IMR-90 (cell line): ENCODE measurements around the gene IFNL1.

Source experiments
- CHD1 ChIP-seq: IDR thresholded peaks from 2 replicates; pipeline ENCODE4 v1.6.1; 2012; ENCODE audit warnings: low read depth, low read length, improper control_type of control experiment
- MXI1 ChIP-seq: IDR thresholded peaks from 2 replicates; pipeline ENCODE4 v1.6.1; 2012; ENCODE audit warnings: low read depth, mild to moderate bottlenecking, low read length, moderate library complexity, borderline replicate concordance
- POLR2A ChIP-seq: IDR thresholded peaks from 2 replicates; pipeline ENCODE4 v1.6.1; 2012; ENCODE audit warnings: mild to moderate bottlenecking, low read depth, low read length
- RAD21 ChIP-seq: IDR thresholded peaks from 2 replicates; pipeline ENCODE4 v1.6.1; 2012; ENCODE audit warnings: low read length, improper control_type of control experiment
- RCOR1 ChIP-seq: IDR thresholded peaks from 2 replicates; pipeline ENCODE4 v1.6.1; 2012; ENCODE audit warnings: mild to moderate bottlenecking, low read length, improper control_type of control experiment; ENCODE audit not compliant: insufficient replicate concordance
- SMC3 ChIP-seq: fragments of 150-350 bp; IDR thresholded peaks from 2 replicates; pipeline ENCODE4 v1.6.1; 2016; ENCODE audit warnings: low read depth, mild to moderate bottlenecking, antibody characterized with exemption, low read length, moderate library complexity
- TF ChIP-seq, protein P1 (sequence below): conservative IDR thresholded peaks from 2 replicates; pipeline ENCODE4 v1.5.1; 2012; ENCODE audit warnings: mild to moderate bottlenecking, low read depth, low read length, improper control_type of control experiment
- TF ChIP-seq, protein P2 (sequence below): fragments of 150-350 bp; IDR thresholded peaks from 2 replicates; pipeline ENCODE4 v1.6.1; 2016; ENCODE audit warnings: low read depth, mild to moderate bottlenecking, low read length, moderate library complexity, borderline replicate concordance

DNA sequence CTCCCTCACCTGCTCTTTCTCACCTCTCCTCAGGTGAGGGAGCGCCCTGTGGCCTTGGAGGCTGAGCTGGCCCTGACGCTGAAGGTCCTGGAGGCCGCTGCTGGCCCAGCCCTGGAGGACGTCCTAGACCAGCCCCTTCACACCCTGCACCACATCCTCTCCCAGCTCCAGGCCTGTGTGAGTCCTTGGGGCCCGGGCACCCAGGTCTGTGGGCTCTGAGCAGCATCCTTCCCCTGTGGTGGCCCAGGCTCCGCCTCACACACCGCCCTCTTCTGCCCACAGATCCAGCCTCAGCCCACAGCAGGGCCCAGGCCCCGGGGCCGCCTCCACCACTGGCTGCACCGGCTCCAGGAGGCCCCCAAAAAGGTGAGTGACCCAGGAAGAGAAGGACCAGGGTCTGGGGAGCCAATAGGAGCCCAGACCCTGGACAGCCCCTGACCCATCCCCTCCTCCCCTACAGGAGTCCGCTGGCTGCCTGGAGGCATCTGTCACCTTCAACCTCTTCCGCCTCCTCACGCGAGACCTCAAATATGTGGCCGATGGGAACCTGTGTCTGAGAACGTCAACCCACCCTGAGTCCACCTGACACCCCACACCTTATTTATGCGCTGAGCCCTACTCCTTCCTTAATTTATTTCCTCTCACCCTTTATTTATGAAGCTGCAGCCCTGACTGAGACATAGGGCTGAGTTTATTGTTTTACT is 1.9 kb downstream of the IFNL1 start:
- TF ChIP-seq, protein P1, sequence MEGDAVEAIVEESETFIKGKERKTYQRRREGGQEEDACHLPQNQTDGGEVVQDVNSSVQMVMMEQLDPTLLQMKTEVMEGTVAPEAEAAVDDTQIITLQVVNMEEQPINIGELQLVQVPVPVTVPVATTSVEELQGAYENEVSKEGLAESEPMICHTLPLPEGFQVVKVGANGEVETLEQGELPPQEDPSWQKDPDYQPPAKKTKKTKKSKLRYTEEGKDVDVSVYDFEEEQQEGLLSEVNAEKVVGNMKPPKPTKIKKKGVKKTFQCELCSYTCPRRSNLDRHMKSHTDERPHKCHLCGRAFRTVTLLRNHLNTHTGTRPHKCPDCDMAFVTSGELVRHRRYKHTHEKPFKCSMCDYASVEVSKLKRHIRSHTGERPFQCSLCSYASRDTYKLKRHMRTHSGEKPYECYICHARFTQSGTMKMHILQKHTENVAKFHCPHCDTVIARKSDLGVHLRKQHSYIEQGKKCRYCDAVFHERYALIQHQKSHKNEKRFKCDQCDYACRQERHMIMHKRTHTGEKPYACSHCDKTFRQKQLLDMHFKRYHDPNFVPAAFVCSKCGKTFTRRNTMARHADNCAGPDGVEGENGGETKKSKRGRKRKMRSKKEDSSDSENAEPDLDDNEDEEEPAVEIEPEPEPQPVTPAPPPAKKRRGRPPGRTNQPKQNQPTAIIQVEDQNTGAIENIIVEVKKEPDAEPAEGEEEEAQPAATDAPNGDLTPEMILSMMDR, result no peak
- TF ChIP-seq, protein P2, sequence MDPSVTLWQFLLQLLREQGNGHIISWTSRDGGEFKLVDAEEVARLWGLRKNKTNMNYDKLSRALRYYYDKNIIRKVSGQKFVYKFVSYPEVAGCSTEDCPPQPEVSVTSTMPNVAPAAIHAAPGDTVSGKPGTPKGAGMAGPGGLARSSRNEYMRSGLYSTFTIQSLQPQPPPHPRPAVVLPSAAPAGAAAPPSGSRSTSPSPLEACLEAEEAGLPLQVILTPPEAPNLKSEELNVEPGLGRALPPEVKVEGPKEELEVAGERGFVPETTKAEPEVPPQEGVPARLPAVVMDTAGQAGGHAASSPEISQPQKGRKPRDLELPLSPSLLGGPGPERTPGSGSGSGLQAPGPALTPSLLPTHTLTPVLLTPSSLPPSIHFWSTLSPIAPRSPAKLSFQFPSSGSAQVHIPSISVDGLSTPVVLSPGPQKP, result no peak
- TF ChIP-seq MXI1 (no peak), CHD1 (no peak), RAD21 (no peak), POLR2A (no peak), SMC3 (no peak), RCOR1 (no peak)
